GM10847 (cell line): Measurements from ENCODE around the gene DCTN1.

Experiments
- POLR2A ChIP-seq: IDR thresholded peaks from 2 replicates; pipeline ENCODE4 v1.6.1; 2011; ENCODE audit not compliant: insufficient read length; ENCODE audit errors: extremely low read depth

DCTN1 gene

DNA sequence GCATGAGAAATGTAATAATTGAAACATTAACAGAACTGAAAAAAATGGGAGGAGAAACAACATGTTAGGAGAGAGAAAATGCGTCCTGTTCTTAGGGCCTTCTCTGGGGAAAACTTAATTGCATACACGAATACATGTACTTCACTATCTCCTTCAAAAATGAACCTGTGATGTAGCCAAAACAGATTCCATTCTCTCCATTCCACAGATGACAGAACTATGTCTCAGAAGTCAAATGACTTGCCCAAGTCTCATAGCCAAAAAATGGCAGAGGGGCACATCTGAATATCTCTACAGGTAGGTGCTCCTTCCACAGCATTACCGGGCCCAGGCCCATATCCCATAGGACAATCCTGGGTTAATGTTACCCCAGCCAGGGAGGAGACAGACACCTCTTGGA, 3.9 kb upstream of the DCTN1 start:
- no peak for TF ChIP-seq POLR2A

DNA sequence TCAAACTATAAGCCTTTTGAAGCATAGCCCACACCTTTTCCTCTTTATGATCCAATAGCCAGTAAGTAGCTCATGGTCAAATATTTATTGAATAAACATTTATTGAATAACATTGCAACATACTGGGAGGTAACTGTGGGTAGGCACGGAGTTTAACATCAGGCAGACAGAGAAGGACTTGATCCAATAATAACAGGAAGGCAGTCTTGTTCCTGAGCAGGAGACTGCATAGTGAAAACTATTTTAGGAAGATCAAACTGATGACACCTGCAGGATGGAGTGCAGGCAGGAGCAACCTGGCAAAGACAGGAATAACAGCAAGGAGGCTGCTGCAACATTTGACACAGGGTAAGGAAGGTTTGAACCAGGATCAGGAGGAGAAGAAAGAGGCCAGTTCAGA, 3.1 kb upstream of the DCTN1 start:
- no peak for TF ChIP-seq POLR2A

DNA sequence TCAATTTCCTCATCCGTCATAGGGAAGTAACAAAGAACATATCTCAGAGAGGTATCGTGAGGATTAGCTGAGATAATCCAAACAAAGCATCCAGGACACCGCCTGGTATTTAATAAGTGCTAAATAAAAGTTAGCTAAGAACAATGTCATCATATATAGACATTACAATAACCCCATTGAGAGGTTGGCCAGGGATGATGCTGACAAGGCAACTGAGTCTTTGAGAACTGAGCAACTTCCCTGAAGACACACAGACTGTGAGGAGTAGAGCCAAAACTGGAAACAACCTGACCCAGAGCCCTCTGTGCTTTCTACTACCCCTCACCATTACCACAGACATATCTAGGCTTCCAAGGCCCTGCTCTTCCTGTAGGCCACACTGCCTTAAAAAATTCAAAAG, 1.6 kb upstream of the DCTN1 start:
- TF ChIP-seq POLR2A = no peak

DNA sequence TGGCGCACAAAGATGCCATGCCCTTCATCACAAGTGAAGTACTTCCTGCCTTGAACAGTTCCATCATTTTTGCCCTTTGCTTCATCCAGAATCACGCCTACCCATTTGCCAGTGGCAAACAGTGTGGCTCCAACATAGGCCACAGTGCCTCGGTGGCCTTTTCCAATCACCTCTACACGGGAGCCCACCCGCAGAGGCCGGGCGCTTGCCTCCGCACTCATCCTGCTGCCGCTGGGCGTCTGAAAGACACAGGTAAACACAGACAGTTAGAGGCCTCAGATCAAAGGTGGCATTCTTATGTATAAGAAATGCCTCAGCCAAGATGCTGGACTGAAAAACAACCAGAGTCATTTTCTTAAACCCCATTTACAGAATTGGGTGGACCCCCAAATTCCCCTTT, 2.1 kb downstream of the DCTN1 start:
- no peak for TF ChIP-seq POLR2A

DNA sequence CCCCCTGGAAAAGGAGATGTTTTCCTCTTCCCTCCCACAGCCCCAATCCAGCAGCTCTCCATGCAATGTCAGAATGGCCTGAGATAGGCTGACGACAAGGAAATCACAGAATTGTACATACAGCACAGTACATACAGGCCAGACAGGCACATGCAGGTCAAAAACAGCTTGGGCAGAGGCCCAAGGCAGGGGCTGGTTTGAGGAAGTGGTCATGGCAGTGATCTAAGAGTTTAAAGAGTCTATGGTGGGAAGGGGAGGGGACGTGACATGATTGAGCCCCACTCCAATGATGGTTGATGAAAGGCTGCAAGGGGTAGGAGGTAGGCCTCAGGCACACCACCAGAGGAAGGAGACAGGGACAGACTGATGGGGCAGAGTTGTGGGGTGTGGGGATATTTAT, 4.3 kb downstream of the DCTN1 start:
- no peak for TF ChIP-seq POLR2A

DNA sequence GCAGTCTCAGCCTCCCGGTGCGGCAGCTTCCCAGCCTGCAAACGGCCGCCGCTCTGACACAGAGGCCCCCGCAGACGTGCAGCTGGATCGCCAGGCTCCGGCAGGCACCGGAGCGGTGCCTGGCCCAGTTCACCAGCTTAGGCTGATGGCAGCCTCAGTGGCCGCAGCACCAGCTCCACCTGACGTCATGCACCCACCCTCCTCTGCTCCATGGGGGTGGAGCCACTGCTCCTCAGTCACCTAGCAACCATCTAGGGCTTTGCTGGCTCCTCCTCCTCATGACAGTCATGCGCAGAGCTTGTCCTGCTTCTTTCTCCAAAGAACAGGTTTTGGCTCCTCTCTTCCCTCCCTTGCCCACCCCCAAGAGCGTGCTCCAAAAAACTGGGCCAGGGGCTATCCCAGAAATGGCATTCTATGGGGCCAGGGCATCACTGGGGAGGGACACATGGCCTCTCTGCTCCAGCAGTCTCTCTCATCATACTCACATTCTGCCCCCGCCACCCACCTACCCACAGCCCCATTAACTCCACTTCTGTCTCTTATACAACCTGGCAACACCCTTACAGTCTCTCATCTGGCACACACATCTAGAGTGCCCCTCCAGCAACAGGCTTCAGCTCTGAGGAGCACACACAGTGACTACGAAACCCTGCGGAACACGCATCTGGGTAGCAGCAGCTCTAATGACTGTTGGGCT, 5.5 kb downstream of the DCTN1 start:
- TF ChIP-seq POLR2A = no peak

DNA sequence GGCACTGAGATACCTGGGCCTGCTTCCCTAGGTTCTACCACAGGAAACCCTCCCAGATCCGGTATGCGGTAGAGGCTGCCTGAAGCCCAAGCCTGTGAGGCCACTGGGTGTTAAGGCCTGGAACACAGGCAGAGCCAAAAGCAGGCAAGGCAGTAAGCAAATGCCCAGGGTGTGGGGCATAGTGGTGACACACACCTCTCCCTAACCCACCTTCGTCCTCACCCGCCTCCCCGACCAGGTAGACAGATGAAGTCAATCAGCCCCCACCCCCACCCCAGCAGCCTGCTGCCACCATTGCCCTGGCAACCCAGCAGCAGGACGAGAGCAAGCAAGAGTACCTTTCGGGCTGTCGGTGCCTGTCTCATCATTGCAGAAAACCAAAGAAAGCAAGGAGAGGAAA, 6.1 kb downstream of the DCTN1 start:
- TF ChIP-seq POLR2A = no peak

DNA sequence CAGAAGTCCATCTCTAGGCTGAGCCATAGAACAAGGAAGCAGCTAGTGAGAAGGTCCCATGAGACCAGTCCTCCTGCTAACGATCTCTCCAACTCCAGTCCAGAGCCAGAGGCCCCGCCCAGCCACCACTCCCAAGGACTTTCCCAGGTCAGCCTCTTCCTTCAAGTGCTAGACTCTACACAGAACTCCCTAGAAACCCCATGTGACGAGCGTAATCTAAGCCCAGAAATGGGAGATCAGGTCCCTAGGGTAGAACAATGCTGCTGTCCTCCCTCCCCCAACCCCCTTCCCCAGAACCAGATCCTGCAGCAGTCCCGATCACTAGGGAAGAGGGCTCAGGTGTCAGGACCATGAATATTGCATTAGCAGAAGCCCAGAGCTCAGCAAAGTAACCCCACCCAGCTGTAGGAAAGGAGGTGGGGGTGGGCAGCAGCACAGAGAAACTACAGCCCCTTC, 6.9 kb downstream of the DCTN1 start:
- no peak for TF ChIP-seq POLR2A

DNA sequence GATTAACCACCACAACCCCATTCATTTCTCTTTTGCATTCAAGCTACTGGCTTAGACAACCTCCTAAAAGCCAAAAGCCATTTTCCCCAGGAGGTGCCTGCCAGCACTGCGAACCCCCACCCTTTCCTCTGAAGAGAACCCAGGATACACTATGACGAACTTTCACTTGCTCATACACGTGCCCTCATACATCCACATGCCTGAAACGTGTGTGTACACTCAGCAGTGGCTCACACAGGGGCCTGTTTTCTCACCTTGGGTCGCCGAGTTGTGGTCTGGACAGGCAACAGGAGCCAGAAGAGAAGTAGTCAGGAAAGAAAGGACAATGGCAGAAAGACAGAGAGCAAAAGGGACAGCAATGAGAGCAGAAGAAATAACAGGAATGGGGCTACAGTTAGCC, 7.4 kb downstream of the DCTN1 start:
- no peak for TF ChIP-seq POLR2A

DNA sequence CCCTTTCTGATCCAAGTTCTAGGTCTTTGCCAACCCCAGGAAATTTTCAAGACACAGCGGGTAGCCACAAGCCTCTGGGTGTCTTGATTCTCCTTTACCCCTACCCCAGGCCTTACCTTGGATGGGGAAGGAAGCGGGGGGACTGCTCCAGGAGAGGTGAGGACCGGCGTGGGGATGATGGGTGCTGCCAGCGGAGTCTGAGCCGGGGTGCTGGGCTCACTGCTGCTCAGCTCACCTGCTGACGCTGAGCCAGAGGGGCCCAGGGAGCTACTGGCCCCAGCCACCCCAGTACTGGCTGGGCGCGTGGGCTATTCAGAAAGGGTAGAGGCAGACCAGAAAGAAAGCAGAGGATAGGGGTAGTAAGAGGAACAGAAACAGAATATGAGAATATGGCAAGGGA, 8.7 kb downstream of the DCTN1 start:
- TF ChIP-seq POLR2A = no peak

DNA sequence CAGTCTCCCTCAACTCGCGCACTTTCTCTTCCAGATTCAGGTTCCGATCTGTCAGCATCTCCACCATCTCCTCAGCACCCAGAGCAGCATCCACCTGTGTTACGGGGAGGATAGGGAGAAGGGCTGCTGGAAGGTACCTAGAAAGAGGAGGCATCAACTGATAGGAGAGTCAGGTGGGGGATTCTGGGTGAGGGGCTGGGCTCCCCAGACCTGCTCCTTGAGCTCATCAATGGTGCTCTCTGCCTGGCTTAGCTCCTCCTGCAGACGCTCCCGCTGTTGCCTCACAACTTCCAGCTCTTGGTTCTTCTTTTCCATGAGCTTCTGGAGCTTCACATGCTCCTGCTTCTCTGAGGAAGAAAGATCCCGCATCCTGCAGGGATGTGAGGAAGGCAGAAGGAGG, 10.1 kb downstream of the DCTN1 start:
- no peak for TF ChIP-seq POLR2A

DNA sequence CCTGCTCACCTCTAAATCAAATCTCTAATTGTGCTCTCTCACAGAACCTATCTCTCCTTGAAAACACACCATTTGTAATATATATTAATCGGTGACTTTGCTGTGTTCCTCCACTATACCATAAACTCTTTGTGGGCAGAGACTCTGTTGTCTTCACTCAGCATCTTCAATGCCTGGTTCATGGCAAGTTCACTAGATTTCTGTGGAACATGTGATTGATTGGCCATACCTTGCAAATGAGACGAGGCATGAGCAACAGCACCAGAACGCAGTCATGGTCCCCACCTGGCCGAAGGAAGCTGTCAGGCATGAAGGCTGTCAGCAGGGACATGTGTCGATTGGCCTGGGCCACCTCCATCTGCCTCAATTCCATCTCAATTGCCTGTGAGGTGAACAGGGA, 11.6 kb downstream of the DCTN1 start:
- TF ChIP-seq POLR2A = no peak

DNA sequence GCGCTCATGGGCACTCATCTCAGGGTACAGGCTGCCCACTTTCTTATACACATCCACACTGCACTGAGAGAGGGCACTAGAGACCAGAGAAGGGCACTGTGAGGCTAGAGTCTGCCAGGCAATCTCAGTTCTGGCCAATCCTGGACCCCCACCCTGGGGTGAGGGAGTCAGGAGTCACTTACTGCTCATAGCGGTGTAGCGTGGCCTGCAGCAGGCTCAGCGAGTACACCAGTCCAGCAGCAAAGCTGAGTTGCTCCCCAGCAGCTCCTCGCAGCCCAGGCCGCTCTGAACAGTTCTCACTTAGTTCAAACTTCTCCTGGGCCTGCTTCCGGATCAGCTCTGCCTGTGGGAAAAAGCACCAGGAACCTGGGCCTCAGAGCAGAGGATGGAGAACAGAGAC, 12.3 kb downstream of the DCTN1 start:
- TF ChIP-seq POLR2A = no peak

DNA sequence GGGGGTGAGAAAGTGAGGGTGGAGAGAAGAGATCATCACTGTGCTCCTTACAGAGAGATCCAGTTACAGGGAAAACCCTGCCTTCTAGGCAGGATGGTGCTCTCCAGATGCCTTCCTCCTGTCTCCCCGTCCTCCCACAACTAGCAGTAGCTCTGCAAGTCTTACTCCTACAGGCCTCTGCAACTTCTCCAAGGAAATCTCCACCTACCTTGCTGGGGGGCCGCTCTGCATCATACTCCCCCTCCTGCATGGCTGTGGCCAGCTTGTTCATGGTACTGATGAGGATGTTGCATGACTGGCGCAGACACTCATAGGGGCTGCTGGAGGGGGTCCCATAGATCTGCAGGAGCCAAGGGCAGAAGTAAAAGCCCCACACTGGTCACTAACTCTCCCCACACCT, 14.1 kb downstream of the DCTN1 start:
- TF ChIP-seq POLR2A = no peak

DNA sequence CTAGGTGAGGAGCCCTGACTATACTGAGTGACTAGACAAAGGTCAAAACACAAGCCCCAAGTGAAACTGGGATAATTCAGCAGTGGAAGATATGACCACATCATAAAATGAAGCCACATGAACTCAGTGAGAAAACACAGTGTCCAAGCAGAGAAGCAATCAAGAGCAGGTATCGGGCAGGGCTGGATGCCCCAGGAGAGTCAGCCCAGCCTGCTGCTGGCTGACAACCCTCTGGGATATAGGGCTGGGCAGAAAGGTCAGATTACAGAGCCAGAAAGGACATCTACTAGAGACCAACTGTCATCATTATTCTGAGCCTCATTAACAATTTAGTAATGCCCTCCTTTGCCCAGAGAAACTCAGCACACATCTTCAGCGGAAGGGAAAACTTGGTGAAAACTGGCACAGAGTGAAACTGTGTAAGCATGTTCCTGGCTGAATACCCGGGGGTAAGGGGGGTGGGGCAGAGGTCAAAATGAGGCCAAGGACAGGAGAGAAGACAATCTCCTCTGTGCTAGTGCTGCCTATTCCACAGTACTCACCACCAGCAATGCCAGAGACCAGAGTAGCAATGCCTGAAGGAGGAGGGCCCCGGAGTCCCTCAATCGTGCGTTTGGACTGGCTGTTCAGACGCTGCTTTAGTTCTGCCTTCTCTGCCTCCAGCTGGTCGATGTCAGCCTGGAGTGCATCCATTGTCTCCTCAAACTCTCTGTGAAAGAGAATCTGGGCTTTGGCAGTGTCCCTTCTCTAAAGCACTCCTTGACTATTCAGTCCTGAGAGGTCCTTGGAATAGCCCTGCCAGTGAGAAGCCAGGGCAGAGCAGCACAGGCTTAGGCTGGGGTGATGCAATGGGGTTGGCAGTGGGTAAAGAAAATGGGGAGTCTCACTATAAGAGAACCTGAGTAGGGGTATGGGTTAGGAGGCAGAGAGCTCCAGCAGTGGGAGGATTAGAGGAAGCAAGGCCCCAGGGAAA, 15.3 kb downstream of the DCTN1 start:
- no peak for TF ChIP-seq POLR2A

DNA sequence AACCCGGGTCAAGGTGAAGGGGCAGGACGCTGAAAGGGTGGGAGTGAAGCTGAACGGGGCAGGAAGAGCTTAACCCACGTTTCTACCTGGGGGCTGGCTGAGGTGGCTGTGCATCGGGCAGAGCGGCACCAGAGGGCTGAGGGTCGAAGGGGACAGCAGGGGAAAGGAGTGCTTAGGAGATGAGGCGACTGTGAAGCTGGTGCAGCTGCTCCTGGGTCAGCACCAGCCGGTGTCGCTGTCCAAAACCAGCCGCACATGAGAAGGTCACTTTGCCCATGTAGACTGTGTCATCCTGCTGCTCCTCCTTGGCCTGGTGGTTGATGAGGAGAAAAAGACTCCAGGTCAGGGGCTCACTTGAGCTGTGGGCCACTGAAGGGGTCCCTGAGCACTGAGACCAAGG, 18.8 kb downstream of the DCTN1 start:
- TF ChIP-seq POLR2A = no peak

DNA sequence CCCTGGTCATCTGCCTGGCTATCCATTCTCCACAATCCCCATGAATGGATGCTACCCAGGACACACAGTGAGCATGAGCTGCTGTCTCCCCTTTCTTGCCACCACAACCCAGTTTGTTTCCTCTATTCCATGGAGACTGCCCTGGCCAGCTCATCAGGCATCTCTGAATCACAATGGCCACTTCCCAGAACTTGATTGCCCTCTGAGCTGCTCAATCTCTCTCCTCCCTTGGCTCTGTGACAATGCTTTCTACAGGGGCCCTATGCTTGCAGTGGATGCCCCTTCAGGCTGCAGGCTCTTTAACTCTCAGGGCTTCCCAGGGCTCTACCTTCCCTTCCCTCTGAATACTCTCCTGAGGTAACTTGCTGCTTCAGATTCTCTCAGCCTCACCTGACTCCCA, 22.5 kb downstream of the DCTN1 start:
- TF ChIP-seq POLR2A = no peak

DNA sequence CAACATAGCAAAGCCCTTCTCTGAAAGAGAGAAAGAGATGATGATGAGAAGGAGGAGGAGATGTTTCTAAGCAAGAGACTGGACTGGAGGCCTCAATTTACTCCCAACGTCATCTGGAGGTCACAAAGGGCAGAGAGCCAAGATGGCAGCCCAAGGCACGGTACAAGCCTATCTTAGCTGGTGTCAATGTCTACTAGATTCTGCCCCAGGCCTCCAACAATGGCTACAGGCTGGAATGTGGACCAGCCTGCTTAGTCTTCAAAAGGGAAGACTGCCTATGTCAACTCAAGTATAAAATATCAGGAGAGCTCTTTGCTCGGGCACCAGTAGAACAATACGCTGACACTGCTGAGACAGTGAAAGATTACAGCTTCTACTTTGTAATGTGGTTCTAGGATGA, 30.2 kb downstream of the DCTN1 start:
- TF ChIP-seq POLR2A = no peak
